ENCODE data around the gene COMMD10. TPM values are rescaled to one million over a fixed set of nuclear protein-coding genes. Genes with fewer than 3 reads are reported as not detected.

Gene COMMD10
- total and polyA plus RNA-seq, 2 of the 8 experiments (the other 6 are each of a cell fraction or from before 2014, with no cell fraction given) = 16.5 to 43.4 TPM

DNA sequence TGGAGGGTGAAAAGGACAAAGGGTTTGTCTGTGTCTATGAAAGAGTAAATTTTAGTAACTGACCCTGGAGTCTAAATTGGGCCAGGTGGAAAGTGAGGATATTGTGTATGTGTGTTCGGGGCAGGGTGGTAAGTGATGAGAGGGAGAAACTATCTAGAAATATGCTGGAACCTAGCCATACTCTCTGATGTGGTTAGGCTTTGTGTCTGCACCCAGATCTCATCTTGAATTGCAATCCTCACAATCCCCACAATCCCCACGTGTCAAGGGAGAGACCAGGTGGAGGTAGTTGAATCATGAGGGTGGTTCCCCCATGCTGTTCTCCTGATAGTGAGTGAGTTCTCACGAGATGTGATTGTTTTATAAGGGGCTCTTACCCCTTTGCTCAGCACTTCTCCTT lies 60.6 kb downstream of the COMMD10 start:
- H3K36me3 ChIP-seq (ENCODE audit: control insufficient read depth in 2 of 4, insufficient read depth in 4 of 4, low read length in 3 of 4) = no peaks in the 10 kb centered on the region
- FAIRE-seq = no peak
- H3K14ac ChIP-seq (ENCODE audit: insufficient read length) = no peak overlapping the region
- H4K20me1 ChIP-seq (replicated peaks in 1 of 2; ENCODE audit: control insufficient read depth in 1 of 2, insufficient read depth in 2 of 2, low read length in 2 of 2) = no peaks in the 10 kb centered on the region
- ChIA-PET POLR2A (ENCODE audit: partially characterized antibody) (no interaction called here), CTCF (ENCODE audit: partially characterized antibody) (interaction anchor here (1.0 kb wide), 1 partner anchor 144 kb away, joined by 3 read pairs; no protein-coding TSS in a partner anchor)
- H3K27me3 ChIP-seq (replicated peaks in 1 of 4; ENCODE audit: control insufficient read depth in 3 of 4, extremely low read depth in 1 of 4, insufficient read depth in 3 of 4, low read length in 3 of 4) = no peaks in the 10 kb centered on the region
- H3K18ac ChIP-seq (ENCODE audit: extremely low read depth, low read length) = no peak overlapping the region
- H3K79me1 ChIP-seq (ENCODE audit: low read depth, low read length) = no peaks in the 10 kb centered on the region
- H3K4ac ChIP-seq (replicated peaks; ENCODE audit: insufficient read length, low read depth, low read length) = no peak overlapping the region
- WGBS, 2 experiments (ENCODE audit: extremely low coverage in 1 of 2, insufficient coverage in 1 of 2, insufficient read length in 1 of 2, insufficient replicate concordance in 2 of 2, low coverage in 1 of 2, low lambda C conversion rate in 2 of 2, missing lambda C conversion rate in 1 of 2) = 78% methylated on average over 3 of the region's 3 CpGs; no CpG with 5 or more reads in 1 of the 2 experiments
- H3K9me3 ChIP-seq (ENCODE audit: insufficient read depth in 2 of 2, low read depth in 1 of 2, low read length in 1 of 2) = no peaks in the 10 kb centered on the region
- H3K56ac ChIP-seq (replicated peaks; ENCODE audit: insufficient read length, low read depth, low read length) = no peak overlapping the region
- no peaks in the 10 kb centered on the region for H3K79me2 ChIP-seq (ENCODE audit: control insufficient read depth in 1 of 2, insufficient read depth in 2 of 2, low read length in 2 of 2)
- H2AK5ac ChIP-seq (ENCODE audit: low read depth, low read length) = no peak overlapping the region
- no peak overlapping the region for H2BK20ac ChIP-seq (ENCODE audit: low read length)
- no peak overlapping the region for H2BK120ac ChIP-seq (replicated peaks; ENCODE audit: low read depth, low read length)
- no peak overlapping the region for H3K4me3 ChIP-seq (ENCODE audit: extremely low read depth in 1 of 4, insufficient read depth in 2 of 4, low read depth in 3 of 4, low read length in 4 of 4)
- no peak overlapping the region for H2BK5ac ChIP-seq (ENCODE audit: low read depth, low read length)
- no peak overlapping the region for H3K4me2 ChIP-seq (ENCODE audit: insufficient read depth in 1 of 2, low read depth in 2 of 2, low read length in 2 of 2)
- no peak overlapping the region for H3K9ac ChIP-seq (replicated peaks in 1 of 4; ENCODE audit: extremely low read depth in 1 of 4, low read depth in 3 of 4, low read length in 3 of 4)
- no peak overlapping the region for H2BK15ac ChIP-seq (ENCODE audit: low read length)
- DNase-seq (ENCODE audit: low read depth in 1 of 2, low spot score in 2 of 2) = no peak
- H3K23ac ChIP-seq (ENCODE audit: insufficient read length) = no peak overlapping the region
- no peaks in the 10 kb centered on the region for H3K23me2 ChIP-seq (ENCODE audit: low read depth, low read length)
- H3K27ac ChIP-seq (ENCODE audit: low read depth, low read length) = no peak overlapping the region
- H3K4me1 ChIP-seq (replicated peaks in 1 of 4; ENCODE audit: control insufficient read depth in 3 of 4, insufficient read depth in 4 of 4, low read length in 3 of 4) = no peaks in the 10 kb centered on the region
- H2AFZ ChIP-seq (ENCODE audit: low read length) = no peak overlapping the region
- H4K5ac ChIP-seq (ENCODE audit: insufficient read length, low read depth, low read length) = no peak overlapping the region
- H2BK12ac ChIP-seq (ENCODE audit: low read depth, low read length) = no peak overlapping the region
- H4K91ac ChIP-seq (replicated peaks; ENCODE audit: insufficient read length, low read length) = no peak overlapping the region
- no peak overlapping the region for H4K8ac ChIP-seq (ENCODE audit: extremely low read depth, insufficient read depth, low read length)
- no peak for TF ChIP-seq RFX5 (IDR thresholded peaks at IDR 0.05; ENCODE audit: borderline replicate concordance, low read depth, low read length)
- TF ChIP-seq, protein P1, sequence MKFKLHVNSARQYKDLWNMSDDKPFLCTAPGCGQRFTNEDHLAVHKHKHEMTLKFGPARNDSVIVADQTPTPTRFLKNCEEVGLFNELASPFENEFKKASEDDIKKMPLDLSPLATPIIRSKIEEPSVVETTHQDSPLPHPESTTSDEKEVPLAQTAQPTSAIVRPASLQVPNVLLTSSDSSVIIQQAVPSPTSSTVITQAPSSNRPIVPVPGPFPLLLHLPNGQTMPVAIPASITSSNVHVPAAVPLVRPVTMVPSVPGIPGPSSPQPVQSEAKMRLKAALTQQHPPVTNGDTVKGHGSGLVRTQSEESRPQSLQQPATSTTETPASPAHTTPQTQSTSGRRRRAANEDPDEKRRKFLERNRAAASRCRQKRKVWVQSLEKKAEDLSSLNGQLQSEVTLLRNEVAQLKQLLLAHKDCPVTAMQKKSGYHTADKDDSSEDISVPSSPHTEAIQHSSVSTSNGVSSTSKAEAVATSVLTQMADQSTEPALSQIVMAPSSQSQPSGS (IDR thresholded peaks at IDR 0.05; ENCODE audit: low read length) = no peak
- no peak for TF ChIP-seq PHF8 (conservative IDR thresholded peaks at IDR 0.05; ENCODE audit: low read depth, low read length)
- no peak for TF ChIP-seq CHD2 (IDR thresholded peaks at IDR 0.05; ENCODE audit: low read length)
- no peak for TF ChIP-seq SP1 (IDR thresholded peaks at IDR 0.05; ENCODE audit: low read depth, low read length)
- no peak for TF ChIP-seq NRF1 (IDR thresholded peaks at IDR 0.05; ENCODE audit: low read depth, low read length)

Data from H1 (cell line).